ENCODE measurements around the gene NPAT.
"Not testable (repeated sequence)": the region's sequence is repeated elsewhere in the genome, so short reads cannot be mapped to it uniquely, and the experiment has no call there.

Gene NPAT

DNA sequence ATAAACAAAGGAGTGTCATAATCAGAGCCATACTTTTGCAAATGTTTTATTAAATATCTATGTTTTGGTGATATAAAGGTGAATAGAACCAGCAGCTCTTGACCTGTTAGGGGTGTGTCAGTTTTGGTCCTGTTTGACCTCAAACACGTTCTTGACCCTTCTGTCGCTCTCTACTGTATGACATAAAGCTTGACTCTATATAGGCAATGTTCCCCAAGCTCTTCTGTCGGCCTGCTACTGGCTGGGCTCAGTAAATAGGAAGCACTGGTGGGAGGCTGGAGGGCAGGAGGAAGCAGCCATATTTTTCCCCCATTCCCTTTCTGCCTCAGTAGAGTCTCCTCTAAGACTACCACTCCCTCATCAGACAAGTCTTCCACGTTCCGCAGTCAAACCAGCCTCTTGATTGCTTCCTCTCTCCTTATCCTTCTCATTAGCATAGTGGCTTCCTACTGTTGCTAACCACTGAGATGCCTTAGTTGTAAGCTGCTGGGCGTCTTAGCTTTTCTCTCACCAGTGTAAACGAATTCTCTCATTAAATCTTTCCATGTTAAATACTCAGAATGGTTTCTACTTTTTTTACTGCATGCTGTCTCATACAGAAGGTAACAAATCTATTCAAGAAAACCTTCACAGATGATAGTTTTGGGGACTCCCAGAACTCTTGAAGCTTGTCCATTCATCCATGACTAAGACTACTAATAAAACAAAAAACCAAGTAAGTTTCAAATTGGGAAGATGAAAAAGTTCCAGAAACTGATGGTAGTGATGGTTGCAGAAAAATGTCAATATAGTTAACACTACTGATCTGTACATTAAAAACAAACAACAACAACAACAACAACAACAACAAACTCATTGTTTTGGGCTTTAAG lies 3.3 kb downstream of the NPAT start:
- peak; percentile 47 for DNase-seq (ENCODE audit: low spot score)

DNA sequence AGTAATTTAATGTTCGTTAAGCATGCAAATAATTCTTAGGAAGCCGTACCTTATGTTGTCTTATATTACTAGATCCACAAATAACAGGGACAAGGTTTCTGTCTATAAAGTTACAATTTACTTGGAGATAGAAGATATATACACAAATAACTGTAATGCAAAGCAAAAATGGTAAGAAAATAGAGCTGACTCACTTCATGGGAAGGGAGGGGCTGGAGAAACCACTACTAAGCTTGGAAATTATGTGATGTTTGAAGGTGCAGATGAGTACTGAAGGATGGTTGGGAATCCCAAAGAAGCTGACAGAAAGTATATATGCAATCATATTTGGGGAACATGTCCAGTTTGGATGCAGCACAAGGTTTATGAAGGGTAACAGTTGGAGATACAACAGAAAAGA lies 4.0 kb downstream of the NPAT start:
- DNase-seq (ENCODE audit: low spot score) = peak; percentile 63

DNA sequence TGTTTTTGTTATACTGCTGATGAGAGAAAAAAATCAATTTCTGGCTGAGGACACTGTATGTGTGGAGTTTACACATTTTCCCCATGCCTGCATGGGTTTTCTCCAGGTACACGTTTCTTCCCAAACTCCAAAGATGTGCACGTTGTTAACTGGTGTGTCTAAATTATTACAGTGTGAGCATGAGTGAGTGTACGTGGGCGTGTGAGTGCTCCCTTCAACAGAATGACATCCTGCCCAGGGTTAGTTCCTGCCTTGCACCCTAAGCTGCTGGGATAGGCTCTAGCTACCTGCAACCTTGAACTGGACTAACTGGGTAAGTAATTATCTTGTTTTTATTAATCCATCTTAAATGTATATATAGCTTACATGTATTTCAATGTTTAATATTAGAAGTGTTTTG lies 5.5 kb downstream of the NPAT start:
- no peak for DNase-seq (ENCODE audit: low spot score)

DNA sequence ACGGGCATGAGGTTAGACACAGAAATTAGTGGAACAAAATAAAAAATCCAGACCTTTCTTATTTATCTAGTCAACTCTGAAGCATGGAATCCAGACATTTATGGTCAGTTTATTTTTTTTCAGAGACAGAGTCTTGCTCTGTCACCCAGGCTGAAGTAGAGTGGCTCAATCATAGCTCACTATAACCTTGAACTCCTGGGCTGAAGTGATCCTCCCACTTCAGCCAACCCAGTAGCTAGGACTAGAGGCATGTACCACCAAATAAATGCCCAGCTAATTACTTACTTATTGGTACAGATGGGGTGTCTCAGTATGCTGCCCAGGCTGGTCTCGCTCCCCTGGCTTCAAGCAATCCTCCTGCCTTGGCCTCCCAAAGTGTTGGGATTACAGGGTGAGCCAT lies 8.7 kb downstream of the NPAT start:
- no peak for DNase-seq (ENCODE audit: low spot score)

DNA sequence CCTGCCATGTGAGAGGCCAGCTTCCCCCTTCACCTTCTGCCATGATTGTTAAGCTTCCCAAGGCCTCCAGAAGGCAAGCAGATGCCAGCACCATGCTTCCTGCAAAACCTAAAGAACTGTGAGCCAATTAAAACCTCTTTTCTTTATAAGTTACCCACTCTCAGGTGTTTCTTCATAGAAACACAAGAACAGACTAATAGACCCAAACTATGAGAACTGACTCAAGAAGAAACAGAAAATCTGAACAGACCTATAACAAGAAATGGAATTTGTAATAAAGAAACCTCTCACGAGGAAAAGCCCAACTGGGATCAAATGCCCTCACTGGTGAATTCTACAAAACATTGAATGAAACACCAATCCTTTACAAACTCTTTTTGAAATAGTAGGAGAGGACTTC lies 12.0 kb downstream of the NPAT start:
- DNase-seq (ENCODE audit: low spot score) = no peak

DNA sequence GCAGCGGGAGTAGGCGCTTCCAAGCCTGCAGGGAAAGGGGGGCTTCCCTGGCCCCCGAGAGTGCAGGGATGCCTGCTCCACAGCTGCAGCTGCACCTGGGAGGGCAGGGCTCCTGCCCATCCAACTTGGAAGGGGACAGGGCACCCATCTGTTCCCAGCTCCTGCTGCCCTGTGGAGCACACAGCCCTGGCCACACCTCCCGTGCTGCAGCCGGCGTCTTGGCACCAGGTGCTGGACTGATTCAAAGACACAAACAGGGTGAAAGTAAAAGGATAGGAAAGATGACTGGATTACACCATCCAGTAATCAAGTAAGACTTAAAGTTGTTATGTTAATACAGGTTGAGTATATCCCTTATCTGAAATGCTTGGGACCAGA lies 14.8 kb downstream of the NPAT start:
- DNase-seq (ENCODE audit: low spot score) = no peak

DNA sequence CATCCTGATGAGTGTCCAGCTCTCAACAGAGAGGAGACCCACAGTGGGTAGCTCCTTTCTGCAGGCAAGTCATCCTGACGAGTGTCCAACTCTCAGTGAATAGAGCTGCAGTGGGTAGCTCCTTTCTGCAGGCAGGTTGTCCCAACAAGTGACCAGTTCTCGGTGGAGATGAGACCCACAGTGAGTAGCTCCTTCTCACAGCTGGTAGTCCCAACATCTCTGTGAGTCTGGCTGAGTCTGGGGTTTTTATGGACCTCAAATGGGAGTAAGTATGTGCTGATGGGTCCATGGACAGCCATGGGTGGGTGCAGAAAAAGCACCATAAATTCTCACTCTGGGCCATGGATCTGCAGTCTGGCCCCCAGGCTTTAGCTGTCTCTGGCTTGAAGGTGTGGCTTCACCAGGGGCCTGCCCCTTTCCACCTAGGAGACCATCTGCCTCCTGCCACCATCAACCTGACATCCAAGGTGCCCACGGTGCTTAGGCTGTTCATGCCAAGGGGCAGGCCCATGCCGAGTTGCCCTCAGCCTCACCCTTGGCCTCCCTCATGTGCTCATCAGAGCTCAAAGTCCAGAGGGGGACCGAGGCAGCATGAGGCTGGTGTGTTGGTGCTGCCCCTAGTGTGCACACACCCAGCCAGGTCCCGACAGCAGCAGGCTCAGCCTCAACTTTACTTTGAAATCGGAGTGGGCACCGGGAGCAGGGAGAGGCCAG lies 15.3 kb downstream of the NPAT start:
- no peak for DNase-seq (ENCODE audit: low spot score)

DNA sequence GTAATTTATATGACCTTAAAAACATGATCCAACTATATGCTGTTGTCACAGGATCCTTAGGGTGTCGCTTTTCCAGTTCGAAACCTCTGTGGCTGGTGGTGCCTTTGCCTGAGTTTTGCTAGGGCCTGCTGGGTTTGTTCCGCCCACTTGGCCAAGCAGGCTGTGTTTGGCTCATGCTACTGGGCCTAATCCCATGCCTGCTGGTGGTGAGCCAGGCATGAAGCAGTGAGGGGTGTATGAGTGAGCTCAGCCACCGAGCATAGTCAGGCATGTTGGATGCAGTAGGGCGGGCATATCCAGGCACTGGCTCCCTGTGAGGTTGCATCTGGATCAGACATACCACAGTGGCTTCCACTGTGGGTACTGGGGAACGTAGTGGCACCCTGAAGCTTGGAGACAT lies 16.3 kb downstream of the NPAT start:
- no peak for DNase-seq (ENCODE audit: low spot score)

DNA sequence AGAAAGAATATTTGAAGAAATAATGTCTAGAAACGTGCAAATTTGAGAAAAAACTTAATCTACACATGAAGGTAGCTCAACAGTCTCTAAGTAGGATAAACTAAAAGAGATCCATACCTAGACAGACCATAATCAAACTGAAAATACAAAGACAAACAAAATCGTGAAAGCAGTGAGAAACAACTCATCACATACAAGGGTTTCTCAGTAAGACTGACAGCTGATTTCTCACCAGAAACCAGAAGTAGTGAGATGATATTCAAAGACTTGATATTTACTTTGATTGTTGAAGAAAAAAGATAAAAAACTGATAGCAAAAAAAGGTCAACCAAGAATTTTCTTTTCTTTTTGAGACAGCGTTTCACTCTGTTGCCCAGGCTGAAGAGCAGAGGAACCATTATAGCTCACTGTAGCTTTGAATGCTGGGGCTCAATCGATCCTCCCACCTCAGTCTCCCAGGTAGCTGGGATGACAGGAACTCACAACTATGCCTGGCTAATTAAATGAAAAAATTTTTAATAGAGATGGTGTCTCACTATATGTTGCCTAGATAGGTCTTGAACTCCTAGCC lies 17.4 kb downstream of the NPAT start:
- no peak for DNase-seq (ENCODE audit: low spot score)

DNA sequence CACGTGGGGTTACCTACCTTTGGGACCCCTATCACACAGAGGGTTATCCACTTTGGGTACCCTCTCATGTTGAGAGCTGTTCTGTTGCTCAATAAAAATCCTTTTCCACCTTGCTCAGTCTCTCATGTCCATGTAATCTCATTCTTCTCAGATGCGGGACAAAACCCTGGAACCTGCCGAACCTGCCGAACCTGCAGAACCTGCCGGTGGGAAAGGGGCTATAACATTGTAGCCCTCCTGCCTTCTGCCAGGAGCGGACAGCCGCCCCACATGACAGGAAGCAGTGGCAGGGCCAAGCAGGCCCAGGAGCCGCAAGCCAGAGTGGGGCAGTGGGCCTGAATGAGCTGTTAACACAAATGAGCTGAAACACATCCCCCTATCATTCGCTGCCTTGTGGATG lies 18.1 kb downstream of the NPAT start:
- no peak for DNase-seq (ENCODE audit: low spot score)

DNA sequence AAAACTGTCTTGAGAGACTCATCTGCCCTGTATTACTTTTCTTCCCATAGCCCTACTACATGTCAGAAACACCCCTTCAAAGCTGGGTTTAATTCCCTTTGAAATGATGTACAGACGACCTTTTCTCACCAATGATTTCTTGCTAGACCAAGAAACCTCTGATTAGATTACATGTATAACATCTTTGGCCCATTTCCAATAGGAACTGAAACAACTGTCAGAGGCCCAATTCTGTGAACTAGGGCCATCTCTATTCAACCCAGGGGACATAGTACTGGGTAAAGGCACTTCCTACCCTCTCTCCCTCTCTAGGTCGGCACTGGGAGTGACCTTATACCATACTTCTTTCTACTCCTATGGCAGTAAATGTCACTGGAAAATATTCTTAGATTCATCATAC lies 19.4 kb downstream of the NPAT start:
- no peak for DNase-seq (ENCODE audit: low spot score)

DNA sequence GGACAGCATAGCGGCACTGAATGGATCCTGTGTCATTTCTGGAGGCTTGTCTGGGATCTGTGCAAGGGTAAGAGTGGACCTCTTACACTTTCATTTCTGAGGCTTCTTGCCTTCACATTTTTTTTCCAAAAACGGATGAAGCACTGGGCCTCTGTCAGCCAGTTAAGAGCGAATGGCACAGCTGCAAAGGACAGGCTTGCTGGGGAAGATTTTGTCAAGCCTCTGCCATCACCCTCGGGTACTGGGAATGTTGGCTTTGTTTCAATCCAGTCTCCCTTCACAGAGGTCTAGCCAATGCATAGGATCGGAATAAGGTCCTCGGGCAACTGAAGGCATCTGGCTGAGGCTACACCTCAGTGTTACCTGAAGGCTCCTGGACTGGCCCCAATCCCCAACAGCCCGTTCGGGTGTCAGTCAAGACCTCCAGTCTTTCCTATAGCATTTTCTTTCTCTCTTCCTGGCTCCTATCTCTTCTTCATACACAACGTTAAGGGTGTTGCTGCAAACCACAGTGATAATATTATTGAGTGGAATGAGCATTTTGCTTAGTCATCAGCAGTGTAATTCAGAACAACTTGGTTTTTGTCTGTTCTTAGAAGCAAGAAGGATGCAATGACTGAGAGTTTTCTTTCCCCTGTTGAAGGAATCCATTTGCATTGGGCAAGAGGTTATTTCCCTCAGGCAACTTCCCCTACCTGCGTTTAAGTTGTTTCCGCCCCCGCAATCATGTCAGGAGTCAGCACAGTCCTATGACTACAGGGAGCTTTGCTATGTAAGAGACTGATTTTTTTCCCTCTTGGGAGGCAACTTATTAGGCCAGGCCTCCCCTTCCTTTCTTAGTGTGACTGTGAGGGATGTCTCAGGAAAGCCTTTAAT lies 22.8 kb downstream of the NPAT start:
- DNase-seq (ENCODE audit: low spot score) = peak; percentile 68

DNA sequence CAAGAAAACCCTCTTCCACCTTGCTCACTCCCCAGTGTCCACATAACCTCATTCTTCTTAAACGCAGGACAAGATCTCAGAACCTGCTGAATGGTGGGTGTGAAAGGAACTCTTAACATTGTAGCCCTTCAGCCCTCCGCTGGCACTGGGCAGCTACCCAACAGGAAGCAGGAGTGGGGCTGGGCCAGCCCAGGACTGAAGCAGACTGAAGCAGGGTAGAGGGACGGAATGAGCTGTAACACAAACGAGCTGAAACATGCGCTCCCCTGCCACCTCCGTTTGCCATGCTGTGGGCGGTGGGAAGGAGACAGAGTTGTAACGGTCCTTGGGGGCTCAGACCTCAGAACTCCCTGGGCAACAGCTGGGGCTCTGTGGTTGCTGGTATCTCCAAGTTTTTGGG lies 23.6 kb downstream of the NPAT start:
- DNase-seq (ENCODE audit: low spot score) = no peak

DNA sequence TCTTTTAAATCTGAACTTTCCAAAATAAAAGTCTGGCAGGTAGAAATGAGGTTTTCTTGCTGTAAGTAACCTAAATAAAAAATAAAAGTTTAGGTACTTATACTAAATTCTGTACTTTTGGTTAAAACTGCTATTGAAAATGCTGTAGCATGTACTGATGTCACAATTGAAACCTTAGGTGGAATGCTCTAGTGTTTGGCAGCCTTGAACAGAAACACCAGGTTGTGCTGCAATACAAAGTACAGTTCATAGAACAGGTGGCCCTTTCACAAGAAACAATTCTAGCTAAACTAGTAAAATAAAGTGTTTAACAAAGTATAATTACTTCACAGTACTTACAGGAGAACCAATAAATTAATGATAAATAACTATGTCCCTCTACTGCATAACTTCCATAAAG lies 25.1 kb downstream of the NPAT start:
- DNase-seq (ENCODE audit: low spot score) = no peak

DNA sequence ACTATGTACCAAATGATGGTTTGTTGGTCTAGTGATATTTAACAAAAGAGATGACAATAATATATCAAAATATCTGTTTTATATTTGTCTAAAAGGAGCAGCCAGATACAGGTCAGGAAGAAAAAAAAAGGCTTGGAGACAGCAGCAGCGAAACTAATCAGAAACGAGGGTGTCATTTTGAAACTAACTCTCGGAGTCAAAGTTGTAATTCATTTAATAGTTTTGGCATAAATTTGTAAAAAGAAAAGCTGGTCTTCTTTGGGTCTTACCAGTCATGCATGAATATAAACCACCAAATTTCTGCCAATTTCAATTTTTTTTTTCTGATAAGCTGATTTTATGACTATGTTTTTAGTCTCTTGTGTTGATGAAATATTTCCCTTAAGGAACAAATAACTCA lies 25.5 kb downstream of the NPAT start:
- no peak for DNase-seq (ENCODE audit: low spot score)

DNA sequence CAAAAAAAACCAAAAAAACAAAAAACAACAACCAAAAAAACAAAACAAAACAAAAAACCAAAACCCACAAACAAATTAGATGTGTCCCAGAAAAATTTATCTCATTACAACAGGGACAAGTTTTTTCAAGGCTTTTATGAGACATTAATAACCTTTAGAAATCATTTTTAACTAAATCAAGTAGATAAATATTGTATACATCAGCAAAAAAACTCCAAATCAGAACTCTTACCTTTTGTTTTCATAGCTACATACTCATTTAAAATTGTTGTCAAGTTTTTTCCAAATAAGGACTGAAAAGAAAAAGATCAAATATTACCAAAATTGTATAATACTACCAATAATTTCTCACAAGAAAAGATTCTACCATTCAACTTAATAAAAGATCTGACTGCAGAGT lies 28.7 kb downstream of the NPAT start:
- no peak for DNase-seq (ENCODE audit: low spot score)

DNA sequence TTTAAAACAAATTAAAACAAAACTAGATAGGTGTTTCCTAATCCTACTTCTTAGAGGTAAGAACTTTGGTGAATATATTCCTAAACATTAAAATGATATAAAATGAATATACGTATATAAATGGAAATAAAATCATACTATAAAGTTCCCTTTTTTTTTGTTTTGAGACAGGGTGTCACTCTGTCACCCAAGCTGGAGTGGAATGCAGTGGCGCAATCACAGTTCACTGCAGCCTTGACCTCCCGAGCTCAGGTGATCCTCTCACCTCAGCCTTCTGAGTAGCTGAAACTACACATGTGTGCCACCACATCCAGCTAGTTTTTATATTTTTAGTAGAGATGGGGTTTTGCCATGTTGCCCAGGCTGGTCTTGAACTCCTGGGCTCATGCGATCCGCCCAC lies 44.9 kb downstream of the NPAT start:
- DNase-seq (ENCODE audit: low spot score) = no peak

DNA sequence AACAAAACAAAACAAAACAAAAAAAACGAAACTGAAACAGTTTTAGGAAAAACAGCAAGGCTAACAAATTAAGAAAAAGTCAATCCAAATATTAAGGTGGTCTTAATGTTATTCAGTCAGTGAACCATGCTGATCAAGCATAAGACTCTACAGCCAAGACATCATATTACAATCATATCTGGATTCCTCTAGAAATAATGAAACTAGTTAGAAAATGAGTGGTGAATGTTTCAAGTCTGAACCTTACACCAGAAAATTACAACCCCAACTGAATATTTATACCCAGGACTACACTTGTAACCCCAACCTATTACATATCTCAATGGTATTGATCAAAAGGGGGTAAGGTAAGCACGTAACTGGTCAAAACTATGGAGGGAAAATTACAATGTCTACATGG lies 52.3 kb downstream of the NPAT start:
- no peak for DNase-seq (ENCODE audit: low spot score)

DNA sequence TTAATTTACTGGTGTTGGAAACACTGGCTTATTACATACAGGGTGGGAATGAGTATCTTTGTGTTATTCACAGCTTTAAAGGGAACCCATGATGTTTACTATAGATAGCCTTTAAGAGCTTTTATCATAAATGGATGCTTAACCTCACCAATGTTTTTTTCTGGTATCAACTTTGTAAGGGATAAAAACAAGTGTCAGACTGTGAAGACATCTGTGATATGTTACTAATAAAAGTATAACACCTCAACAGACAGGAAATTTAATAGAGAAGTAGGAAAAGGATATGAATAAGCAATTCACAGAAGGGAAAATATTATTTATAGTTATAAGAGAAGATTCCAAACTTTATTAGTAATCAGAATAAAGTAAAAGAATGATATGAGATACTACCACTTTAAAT lies 54.8 kb downstream of the NPAT start:
- no peak for DNase-seq (ENCODE audit: low spot score)

DNA sequence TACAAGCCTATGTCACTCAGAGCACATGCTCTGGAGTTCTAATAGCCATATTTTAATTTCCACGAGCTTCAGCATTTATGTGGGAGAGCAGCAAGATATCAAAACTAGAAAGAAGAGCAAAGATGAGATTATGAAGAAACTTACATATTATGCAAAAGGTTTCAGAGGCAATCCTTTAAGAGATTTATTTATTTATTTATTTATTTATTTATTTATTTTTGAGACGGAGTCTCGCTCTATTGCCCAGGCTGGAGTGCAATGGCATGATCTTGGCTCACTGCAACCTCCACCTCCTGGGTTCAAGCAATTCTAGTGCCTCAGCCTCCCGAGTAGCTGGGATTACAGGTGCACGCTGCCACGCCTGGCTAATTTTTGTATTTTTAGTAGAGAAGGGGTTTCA lies 59.6 kb downstream of the NPAT start:
- not testable (repeated sequence) for DNase-seq (ENCODE audit: low spot score)

DNA sequence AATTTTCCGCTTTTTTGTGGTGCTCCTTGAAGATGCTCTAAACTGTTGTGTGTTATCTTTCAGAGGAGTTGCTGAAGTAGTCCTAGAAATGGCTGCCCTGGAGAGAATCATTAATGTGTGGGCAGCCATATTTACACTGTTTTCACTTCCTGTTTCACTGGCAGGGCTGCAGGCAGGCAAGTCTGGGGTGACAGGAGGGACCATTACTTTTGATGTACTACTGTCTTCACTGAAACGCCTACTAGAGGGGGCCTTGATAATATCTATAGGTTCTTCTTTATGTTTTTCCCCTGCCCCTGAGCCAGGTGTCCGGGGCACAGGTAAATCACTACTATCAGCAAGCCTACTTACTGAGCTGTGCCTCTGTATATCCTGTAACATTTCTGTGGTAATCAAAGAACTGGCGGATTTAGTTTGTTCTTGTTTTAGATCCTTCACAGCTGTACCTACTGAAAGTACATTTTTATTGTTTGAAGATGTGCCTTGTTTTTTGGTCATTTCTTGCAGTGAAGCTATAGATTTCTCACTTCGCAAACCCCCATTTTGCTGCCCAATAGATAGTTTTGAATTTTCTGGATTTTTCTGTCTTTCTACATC lies 61.4 kb downstream of the NPAT start:
- DNase-seq (ENCODE audit: low spot score) = no peak

DNA sequence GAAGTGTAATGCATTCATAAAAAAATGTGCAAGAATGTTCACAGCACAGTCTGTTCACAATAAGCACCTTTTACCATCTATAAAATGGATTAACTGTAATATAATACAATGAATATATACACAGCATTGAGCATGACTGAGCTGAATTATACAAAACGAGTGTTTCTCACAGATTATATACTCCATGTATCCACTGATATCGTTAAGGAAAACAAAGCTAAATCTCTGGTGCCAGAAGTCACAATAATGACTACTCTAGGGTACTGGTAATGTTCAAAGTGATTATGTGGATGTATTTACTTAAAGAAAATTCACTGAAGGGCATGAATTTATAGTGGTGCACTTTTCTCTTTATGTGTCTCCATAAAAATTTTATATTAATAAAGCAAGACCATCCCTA lies 67.8 kb downstream of the NPAT start:
- no peak for DNase-seq (ENCODE audit: low spot score)

All from hematopoietic multipotent progenitor cell treated with erythropoietin and hydrocortisone succinate and interleukin-3 and kit ligand, for 17 days (in vitro differentiated cells).